ENCODE data around the gene FEM1C.
A peak's percentile ranks its signal among the peaks of the same experiment; 100 is the strongest.

FEM1C gene

GRCh38 chr5:115544436-115545350 is at the start of gene FEM1C:
Gene FEM1C (minus strand): TSS chr5:115544775. CDS start chr5:115543493, 1,282 bp downstream.
- DNase-seq = peak; percentile 97

GRCh38 chr5:115589043-115589442 is 44.5 kb upstream of the FEM1C start:
- DNase-seq = no peak

- no peak for DNase-seq
These were observed 44.1 kb upstream of the FEM1C start for GRCh38 chr5:115588640-115589039.

- no peak for DNase-seq
These were observed 42.1 kb upstream of the FEM1C start for GRCh38 chr5:115586525-115587146.

- no peak for DNase-seq
These were observed 40.7 kb upstream of the FEM1C start for GRCh38 chr5:115585265-115585664.

GRCh38 chr5:115584501-115584900 is 39.9 kb upstream of the FEM1C start:
- DNase-seq = no peak

- no peak for DNase-seq
These were observed 38.9 kb upstream of the FEM1C start for GRCh38 chr5:115583474-115583873.

- no peak for DNase-seq
These were observed 36.4 kb upstream of the FEM1C start for GRCh38 chr5:115580941-115581340.

- DNase-seq = no peak
These were observed 35.2 kb upstream of the FEM1C start for GRCh38 chr5:115579747-115580173.

GRCh38 chr5:115579216-115579615 is 34.6 kb upstream of the FEM1C start:
- DNase-seq = no peak

- no peak for DNase-seq
These were observed 34.1 kb upstream of the FEM1C start for GRCh38 chr5:115578657-115579056.

- no peak for DNase-seq
These were observed 33.2 kb upstream of the FEM1C start for GRCh38 chr5:115577741-115578140.

- no peak for DNase-seq
These were observed 32.8 kb upstream of the FEM1C start for GRCh38 chr5:115577329-115577728.

GRCh38 chr5:115575167-115576070 is 30.8 kb upstream of the FEM1C start:
- no peak for DNase-seq

- no peak for DNase-seq
These were observed 28.6 kb upstream of the FEM1C start for GRCh38 chr5:115573133-115573532.

GRCh38 chr5:115571441-115571878 is 26.9 kb upstream of the FEM1C start:
- DNase-seq = no peak

- no peak for DNase-seq
These were observed 24.1 kb upstream of the FEM1C start for GRCh38 chr5:115568668-115569067.

GRCh38 chr5:115565233-115565632 is 20.7 kb upstream of the FEM1C start:
- no peak for DNase-seq

GRCh38 chr5:115561176-115561575 is 16.6 kb upstream of the FEM1C start:
- no peak for DNase-seq

GRCh38 chr5:115559524-115559923 is 14.9 kb upstream of the FEM1C start:
- DNase-seq = no peak

- DNase-seq = no peak
These were observed 13.9 kb upstream of the FEM1C start for GRCh38 chr5:115558388-115558956.

- DNase-seq = no peak
These were observed 13.3 kb upstream of the FEM1C start for GRCh38 chr5:115557667-115558387.
